ENCODE measurements around the gene TP53I11.

- TF ChIP-seq NFATC4 (CRISPR knock-in tag; IDR thresholded peaks at IDR 0.05) (no peak), CTCF (IDR thresholded peaks at IDR 0.05) (no peak), FOXP4 (CRISPR knock-in tag; IDR thresholded peaks at IDR 0.05) (no peak), CREB1 (CRISPR knock-in tag; IDR thresholded peaks at IDR 0.05) (no peak), MLX (CRISPR knock-in tag; IDR thresholded peaks at IDR 0.05) (no peak), E2F1 (CRISPR knock-in tag; IDR thresholded peaks at IDR 0.05) (no peak), ZNF121 (CRISPR knock-in tag; IDR thresholded peaks at IDR 0.05) (no peak)
Measured at GRCh38 chr11:44999068-44999467, 48.4 kb upstream of the TP53I11 start.
